IPS-18c (cell line): ENCODE results near the gene TEX36.
"Not testable (repeated sequence)": the region's sequence is repeated elsewhere in the genome, so short reads cannot be mapped to it uniquely, and the experiment has no call there.

Source experiments
- H3K4me3 ChIP-seq: 2 replicates; pipeline ENCODE4 v1.7.0; 2013; ENCODE audit warnings: low read depth, mild to moderate bottlenecking, low read length, moderate library complexity; ENCODE audit not compliant: insufficient read depth
- H3K9me3 ChIP-seq: one replicate; pipeline ENCODE4 v1.6.1; 2013; ENCODE audit warnings: mild to moderate bottlenecking, low read length, moderate library complexity; ENCODE audit not compliant: control insufficient read depth, insufficient read depth

Gene TEX36

DNA sequence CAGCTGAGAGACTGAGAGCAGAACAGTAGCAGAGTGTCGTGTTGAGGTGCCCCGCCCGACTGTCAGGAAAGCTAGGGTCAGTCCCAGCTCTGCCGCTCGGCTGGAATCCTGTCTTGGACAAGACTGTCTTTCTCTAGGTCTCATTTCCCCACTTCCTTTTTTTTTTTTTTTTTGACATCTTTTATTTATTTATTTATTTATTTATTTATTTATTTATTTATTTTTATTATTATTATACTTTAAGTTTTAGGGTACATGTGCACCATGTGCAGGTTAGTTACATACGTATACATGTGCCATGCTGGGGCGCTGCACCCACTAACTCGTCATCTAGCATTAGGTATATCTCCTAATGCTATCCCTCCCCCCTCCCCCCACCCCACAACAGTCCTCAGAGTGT, 69.9 kb downstream of the TEX36 start:
- not testable (repeated sequence) for H3K4me3 ChIP-seq, H3K9me3 ChIP-seq

GRCh38 chr10:125611756-125612155, 71.2 kb downstream of the TEX36 start:
- H3K4me3 ChIP-seq = no peak overlapping the region
- no peaks in the 10 kb centered on the region for H3K9me3 ChIP-seq

- no peak overlapping the region for H3K4me3 ChIP-seq
- no peaks in the 10 kb centered on the region for H3K9me3 ChIP-seq
These were observed 71.7 kb downstream of the TEX36 start for GRCh38 chr10:125611216-125611615.

- H3K9me3 ChIP-seq = no peaks in the 10 kb centered on the region
These were observed 73.1 kb downstream of the TEX36 start for GRCh38 chr10:125609859-125610258.

GRCh38 chr10:125608474-125608873, 74.5 kb downstream of the TEX36 start:
- H3K9me3 ChIP-seq = no peaks in the 10 kb centered on the region
- no peak overlapping the region for H3K4me3 ChIP-seq

More at GRCh38 chr10:125609859-125610258, 73.1 kb downstream of the TEX36 start:
- no peak overlapping the region for H3K4me3 ChIP-seq

- no peaks in the 10 kb centered on the region for H3K9me3 ChIP-seq
- no peak overlapping the region for H3K4me3 ChIP-seq
These were observed 75.2 kb downstream of the TEX36 start for GRCh38 chr10:125607689-125608290.

GRCh38 chr10:125606414-125607010, 76.5 kb downstream of the TEX36 start:
- Histone ChIP-seq H3K4me3 (no peak overlapping the region), H3K9me3 (no peaks in the 10 kb centered on the region)
